ENCODE measurements around the gene EXOC6B.
"Not testable (repeated sequence)": the region's sequence is repeated elsewhere in the genome, so short reads cannot be mapped to it uniquely, and the experiment has no call there.

EXOC6B gene

DNA sequence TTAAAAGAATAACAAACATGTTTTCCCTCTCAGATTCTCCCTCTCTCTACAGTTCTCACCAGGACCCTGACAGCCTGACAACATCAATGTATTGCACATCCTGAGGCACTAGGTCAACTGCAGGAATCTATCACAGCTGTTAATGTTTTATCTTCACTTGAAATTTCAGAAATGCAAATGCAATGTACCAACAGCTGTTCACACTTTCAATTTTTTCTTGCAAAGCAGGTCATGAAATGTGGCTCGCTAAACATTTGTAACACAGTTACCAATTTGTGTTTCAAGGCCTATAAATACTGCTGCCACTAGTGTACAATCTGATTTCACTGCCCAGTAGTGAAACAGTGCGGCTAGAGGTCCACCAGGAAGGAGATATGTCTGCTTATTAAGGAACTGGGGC, 147.8 kb downstream of the EXOC6B start:
- no peak for DNase-seq (ENCODE audit: low read depth)

DNA sequence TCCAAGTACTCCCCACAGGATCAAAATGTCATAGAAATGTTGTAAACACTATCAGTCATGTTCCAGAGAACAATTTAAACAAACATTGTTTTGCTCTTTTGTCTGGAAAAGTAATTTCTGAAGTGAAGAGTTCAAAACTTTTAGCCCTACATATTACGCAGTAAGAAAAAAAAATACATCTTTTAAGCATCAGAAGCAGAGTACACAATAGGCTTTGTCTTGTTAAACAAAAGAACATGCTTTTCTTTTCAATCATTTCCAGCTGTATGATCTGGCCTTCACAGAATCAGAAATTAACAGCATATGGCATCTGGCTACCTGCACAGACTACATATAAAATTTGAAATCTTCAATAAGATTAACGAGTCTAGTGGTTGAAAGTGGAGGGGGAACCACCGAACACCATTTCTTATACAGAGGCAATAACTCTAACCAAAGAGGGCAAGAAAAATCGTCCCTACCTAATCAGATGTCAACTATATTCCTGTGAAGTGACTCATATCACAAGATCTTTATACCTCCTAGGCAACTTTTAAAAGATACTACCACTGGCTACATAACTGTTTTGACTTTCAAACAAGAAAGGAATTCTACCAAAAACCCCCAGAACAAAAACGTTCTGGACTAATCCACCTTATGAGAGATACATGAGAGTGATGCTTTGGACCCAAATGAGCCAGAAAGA, 149.3 kb downstream of the EXOC6B start:
- DNase-seq (ENCODE audit: low read depth), result no peak

DNA sequence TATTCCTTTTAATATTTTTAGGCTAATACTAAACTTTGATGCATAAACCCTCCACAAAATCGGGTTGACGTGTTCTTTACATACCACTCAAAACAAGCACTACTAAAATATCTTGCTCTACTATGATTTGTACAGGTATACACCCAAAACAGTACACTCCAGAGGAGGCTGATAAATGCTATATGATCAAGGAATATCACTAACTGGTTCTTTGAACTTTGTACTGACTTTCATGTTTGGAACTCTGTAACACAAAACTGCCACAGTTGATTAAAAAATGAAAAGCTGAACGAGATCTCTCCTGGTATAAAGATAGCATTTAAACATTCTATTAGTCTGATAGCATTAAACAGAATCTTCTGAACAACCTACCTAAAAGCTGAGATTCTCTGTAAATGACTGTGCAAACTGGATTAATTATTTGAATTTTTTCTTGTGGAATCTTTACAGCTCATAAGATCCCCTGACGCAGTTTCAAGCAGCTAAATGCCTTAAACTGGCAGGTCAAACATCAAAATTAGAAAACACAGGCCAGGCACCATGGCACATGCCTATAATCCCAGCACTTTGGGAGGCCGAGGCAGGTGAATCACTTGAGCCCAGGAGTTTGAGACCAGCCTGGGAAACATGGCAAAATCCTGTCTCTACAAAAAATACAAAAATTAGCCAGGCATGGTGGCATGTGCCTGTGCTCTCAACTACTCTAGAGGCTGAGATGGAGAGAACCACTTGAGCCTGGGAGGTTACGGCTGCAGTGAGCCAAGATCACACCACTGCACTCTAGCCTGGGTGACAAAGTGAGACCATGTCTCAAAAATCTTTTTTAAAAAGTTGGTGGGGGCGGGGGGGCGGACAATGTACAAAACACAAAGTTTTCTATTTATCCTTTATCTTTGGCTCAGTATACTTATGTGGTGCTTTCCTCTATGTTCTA, 150.6 kb downstream of the EXOC6B start:
- no peak for DNase-seq (ENCODE audit: low read depth)

DNA sequence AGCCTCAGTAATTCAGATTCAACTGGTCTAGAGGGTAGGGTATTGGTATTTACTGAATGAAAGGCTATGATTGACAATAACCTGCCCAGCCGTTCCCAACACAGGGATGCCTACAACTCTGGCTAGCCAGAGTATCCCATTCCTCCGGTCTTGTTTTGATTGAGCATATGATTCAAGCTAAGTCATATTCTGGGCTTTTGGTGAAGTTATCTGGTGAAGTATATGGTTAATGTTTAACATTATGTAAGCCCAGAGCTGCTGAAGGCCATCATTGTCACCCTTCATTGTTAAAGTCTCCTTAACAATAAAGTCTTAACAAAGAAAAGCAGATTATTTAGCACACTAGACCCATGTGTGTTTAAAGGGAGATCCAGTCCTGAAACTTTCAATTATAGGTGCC, 152.6 kb downstream of the EXOC6B start:
- no peak for DNase-seq (ENCODE audit: low read depth)

DNA sequence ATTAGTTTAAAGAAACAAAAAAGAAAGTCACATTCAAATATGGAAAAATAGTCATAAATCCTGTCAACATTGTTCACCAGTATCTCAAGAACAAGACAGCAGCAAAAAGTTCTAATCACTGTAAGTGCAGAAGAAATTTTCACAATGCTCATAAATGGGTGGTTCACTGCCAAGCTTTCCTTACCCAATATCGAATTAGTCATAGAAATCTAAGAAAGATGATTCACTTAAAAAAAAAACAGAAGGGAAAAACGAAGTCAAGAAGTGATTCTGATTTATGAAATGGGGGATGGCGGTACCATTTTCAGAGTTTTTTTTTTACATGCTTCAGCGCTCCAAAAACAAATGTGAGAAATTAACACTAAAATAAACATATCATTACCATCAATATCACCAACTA, 156.7 kb downstream of the EXOC6B start:
- no peak for DNase-seq (ENCODE audit: low read depth)

DNA sequence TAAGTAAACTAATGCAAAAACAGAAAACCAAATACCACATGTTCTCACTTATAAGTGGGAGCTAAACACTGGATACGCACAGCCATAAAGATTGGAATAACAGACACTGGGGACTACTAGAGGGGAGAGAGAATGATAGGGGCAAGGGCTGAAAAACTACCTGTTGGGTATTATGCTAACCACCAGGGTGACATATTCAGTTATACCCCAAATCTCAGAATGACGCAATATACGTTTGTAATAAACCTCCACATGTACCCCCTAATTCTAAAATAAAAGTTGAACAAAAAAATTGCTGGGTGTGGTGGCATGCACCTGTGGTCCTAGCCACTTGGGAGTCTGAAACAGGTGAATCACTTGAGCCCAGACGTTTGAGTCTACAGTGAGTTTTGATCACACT, 157.2 kb downstream of the EXOC6B start:
- DNase-seq (ENCODE audit: low read depth), result no peak

DNA sequence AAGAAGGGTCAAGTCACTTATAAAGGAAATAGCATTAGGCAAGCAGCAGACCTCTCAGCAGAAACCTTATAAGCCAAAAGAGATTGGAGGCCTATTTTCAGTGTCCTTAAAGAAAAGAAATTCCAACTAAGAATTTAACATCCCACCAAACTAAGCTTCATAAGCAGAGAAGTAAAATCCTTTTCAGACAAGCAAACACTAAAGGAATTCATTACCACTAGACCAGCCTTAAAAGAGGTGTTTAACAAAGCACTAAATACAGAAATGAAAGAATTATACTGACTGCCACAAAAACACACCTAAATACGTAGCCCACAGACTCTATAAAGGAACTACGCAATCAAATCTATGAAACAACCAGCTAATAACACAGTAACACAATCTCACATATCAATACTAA, 160.4 kb downstream of the EXOC6B start:
- no peak for DNase-seq (ENCODE audit: low read depth)

DNA sequence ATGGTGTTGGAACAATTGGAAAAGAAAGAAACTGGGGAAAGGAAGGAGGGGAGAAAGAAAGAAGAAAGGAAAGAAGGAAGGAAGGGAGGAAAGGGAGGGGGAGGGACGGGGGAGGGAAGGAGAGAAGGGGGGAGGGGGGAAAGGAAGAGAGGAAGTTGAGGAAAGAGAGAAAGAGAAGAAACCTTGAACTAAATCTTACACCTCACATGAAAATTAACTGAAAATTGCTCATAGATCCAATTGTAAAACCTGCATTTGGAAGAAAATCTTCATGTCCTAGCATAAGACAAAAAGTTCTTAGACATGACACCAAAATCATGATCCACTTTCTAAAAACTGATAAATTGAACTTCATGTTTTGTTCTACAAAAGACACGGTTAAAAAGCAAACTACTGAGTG, 163.8 kb downstream of the EXOC6B start:
- no peak for DNase-seq (ENCODE audit: low read depth)

DNA sequence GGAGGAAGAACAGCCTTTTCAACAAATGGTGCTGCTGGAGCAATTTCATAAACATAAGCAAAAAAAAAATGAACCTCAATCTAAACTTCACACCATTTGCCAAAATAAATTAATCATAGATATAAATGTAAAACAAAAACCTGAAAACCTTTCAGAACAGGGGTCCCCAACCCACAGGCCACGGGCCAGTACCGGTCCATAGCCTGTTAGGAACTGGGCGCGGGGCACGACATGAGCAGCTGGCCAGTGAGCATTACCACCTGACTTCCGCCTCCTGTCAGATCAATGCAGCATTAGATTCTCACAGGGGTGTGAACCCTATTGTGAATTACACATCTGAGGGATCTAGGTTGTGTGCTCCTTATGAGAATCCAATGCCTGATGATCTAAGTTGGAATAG, 176.0 kb downstream of the EXOC6B start:
- no peak for DNase-seq (ENCODE audit: low read depth)

DNA sequence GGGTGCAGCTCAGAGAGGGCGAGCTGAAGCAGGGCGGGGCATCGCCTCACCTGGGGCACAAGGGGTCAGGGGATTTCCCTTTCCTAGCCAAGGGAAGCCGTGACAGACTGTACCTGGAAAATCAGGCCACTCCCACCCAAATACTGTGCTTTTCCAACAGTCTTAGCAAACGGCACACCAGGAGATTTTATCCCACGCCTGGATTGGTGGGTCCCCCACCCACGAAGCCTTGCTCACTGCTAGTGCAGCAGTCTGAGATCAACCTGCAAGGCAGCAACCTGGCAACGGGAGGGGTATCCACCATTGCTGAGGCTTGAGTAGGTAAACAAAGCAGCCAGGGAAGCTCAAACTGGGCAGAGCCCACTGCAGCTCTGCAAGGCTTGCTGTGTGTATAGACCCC, 184.6 kb downstream of the EXOC6B start:
- DNase-seq (ENCODE audit: low read depth), result not testable (repeated sequence)

DNA sequence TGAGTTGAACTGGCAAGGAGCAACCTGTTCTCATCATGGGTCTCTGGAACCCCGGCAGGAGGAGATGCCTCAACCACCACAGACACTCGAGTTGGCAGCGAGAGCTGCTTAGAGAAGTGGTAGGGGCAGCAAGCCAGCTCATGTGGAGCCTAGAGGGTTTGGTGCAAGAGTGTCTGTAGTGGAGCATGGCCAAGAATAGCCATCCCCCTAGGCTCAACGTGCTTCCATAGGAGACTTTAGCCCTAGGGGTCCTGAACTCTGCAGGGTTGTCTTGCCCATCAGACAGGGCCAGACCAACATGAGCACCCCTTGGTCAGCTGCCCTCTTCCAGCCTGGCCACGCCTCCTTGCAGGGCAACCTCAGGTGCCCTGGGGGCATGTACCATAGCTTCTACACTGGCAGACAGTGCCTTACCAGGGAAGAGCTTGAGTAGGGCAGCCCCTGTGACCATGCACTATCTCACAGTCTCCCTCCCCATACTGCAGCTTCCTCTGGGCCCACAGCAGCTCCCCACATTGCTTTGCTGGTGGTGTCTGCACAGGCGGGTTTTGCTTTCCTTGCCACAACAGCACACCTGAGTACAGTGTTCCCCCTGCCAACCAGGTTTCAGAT, 187.1 kb downstream of the EXOC6B start:
- DNase-seq (ENCODE audit: low read depth), result no peak

DNA sequence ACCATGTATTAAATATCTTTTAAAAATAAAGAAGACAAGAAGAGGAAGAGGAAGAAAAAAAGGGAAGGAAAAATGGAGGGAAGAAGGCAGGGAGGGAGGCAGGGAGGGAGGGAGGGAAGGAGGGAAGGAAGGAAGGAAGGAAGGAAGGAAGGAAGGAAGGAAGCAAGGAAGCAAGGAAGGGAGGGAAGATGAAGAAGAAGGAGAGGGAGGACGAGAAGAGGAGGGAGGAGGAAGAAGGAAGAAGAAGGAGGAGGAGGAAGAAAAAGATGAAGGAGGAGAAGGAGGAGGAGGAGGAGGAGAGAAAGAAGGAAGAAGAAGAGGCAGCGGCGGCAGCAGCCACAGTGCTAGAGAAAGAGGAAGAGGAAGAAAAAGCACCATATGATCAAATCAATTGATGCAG, 189.6 kb downstream of the EXOC6B start:
- no peak for DNase-seq (ENCODE audit: low read depth)

DNA sequence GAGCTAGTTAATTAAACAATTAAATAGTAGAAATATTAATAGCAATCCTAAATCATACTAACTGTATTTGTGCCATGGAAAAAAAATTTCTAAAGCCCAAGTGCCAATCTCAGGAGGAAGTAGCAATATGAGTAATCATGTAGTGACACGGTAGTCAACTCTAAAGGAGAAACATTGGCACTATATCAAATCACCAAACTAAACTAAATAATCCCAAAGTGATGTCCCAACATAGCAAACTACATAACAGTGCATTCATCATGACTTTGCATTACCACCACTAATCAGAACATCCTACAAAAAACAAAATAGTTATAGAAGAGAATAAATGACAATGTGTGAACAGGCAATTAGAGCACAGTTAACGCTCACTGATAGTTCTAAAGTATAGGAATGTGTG, 195.1 kb downstream of the EXOC6B start:
- no peak for DNase-seq (ENCODE audit: low read depth)

DNA sequence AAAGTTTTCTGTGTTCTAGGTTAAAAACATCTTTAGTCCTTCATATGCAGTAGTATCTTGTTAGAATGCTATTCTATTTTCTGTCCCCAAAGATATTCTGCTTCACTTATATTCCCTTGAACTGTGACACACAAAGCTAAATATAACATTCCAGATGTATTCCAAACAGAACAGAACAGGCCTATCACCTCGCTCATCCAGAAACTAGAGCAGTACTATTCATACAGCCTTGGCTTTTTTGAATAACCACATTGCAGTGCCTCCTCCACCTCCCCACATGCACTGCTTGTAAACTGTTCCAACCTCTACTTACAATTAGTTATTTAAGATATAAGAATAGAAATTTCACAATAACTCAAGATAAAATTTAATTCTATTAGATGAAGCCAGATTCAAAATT, 196.8 kb downstream of the EXOC6B start:
- DNase-seq (ENCODE audit: low read depth), result no peak

DNA sequence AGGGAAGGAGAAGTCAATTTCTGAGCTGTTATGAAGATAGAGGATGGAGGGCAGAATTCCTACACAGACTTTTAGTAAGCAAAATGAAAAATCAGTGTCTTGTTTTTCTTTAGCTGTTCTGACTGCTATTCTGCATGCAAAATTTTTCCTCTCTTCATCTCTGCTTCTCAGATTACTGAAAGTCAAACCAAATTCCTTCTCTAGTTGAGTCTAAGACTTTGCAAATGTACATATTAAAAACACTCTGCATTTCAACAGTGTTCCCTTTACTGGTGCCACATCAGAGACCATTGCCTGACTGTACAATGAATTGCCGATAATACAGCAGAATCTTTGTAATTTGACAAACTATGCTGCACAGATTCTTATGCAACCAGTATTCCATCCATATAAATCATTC, 198.8 kb downstream of the EXOC6B start:
- DNase-seq (ENCODE audit: low read depth), result no peak

DNA sequence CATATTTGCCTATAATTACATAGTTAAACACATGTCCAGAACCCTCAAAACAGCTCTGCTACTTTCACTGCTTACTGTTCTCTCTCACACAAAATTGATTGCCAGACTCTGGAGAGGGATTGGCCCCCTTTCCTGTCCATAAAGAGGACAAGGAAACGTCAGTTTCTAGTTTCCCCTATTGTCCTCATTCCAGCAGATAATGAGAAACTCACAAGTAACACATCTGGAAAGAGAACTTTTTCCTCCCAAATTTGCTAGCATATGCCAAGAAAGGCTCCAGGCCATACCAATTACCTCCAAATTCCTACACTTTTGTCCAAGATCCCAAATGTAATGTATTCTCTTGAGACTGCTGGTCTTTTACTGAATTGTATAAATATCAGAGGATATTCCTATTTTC, 200.5 kb downstream of the EXOC6B start:
- DNase-seq (ENCODE audit: low read depth), result no peak

DNA sequence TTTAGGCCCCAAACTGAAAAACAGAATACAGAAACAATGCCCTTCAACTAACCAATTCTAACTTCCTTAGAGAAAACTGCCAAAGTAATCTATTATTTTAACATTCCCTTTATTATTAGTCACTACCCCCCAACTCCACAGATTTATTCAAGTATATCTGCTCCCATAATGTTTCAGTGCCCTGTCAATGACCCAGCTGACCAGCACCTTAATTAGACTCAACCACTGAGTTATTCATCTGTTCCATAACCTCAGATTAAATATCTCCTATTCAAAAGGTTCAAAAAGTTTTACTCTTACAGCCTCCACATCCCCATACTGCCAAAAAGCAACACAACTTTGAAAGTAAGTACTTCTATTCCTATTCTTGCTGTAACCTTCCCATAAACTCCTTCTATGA, 202.4 kb downstream of the EXOC6B start:
- no peak for DNase-seq (ENCODE audit: low read depth)

DNA sequence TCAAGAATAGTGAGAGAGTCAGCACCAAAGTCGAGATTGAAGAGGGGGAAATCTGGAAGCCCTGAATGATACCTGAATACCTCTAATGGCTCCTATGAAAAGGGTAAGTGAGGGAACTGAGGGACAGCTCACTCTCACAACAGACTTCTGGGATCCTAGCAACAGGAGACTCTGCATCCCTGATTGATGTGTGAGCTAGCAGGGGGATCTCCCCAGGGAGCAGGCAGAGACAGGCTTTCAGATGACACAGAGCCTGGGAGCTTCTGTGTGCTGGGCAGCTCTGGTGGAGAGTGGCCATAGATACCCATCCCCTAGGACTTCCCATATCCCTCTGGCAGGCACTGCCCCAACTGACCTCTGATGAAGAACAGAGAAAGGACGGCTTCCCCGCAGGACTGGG, 206.2 kb downstream of the EXOC6B start:
- no peak for DNase-seq (ENCODE audit: low read depth)

DNA sequence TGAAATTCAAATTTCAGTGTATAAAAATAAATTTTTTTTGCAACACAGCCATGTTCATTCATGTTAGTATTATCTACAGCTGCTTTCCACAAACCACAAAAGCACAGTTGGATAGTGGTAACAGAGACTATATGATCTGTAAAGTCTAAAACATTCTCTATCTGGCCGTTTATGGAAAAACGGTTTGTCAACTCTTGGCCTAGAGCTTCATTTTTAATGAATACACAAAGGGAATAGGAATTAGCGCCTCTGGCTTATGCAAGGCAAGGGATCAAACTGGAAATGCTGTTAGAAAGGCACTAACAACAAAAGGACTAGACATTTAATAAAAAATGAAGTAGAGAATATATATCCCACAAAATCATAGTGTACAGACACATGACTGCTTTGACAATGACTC, 211.9 kb downstream of the EXOC6B start:
- no peak for DNase-seq (ENCODE audit: low read depth)

DNA sequence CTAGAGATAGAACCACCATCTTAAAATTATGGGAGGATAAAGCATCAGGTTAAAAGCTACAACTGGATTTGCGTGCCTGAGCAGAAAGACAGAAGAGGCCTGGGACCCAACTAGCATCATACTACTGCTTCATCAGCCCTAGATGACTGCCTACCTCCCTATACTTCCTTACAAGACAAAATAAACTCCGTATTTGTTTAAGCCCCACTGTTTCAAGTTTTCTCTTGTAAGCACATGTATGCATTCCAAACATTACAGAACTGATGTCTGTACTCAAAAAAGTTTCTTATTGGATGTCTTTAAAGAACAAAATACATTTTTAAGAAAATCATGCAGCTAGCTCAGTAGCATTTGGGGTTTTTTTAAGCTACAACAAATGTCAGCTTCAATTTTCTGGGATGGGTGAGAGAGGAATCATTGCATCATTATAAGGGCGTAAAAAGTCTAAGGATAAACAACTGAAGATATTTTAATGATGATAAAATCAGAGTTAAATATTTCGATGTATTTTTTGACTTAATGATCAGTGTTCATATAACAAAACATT, 213.1 kb downstream of the EXOC6B start:
- no peak for DNase-seq (ENCODE audit: low read depth)

DNA sequence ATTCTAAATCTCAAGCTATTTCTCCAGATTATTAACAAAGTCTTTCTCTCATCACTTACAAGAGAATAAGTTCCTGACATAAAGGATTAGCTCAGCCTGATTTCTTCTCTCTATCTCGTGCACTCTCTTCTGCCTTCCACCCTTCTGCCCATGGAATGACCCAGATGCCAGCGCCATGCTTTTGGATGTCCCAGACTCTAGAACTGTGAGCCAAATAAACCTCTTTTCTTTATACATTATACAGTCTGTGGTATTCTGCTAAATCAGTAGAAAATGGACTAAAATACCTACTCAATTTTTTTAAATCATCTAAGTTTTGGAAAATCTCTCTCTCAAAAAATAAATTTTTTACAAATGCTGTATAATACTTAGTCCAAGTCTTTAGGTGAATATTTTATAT, 218.6 kb downstream of the EXOC6B start:
- no peak for DNase-seq (ENCODE audit: low read depth)

DNA sequence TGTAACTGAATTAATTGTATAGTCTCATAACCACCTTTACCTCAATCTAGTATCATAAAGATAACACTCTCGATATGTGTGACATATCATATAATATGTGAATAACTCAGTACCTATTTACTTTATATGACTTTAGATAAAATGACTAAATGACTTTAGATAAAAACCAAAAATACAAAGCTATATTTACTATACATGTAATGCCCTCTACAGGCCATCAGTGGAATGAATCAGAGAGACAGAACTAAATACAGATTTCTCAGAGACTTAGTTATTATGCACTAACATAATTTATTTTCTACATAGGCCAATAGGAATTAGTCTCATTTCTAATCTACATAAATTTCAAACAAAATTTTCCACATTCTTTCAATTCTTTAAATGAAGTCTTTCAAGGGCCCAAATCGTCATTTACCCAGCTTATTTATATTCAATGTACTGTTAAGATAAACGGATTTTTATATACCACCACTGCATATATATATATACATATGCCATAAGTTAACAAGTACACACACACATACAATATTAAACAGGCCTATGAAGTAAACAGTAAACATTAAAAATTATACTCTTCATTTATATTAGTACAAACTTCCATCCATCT, 219.9 kb downstream of the EXOC6B start:
- DNase-seq (ENCODE audit: low read depth), result no peak

Data from activated T-cell treated with anti-CD3 and anti-CD28 coated beads for 24 hours (primary cell).